Cardiac septum (tissue), 1 donor: Measurements from ENCODE around the gene MS4A7. TPM values are rescaled to one million over a fixed set of nuclear protein-coding genes. Genes with fewer than 3 reads are reported as not detected.

ENCODE experiments used
- DNase-seq: peaks from one replicate; pipeline ENCODE4 v3.0.0-alpha.2; 2020; ENCODE audit warnings: low spot score
- intact Hi-C: fragments of 100-400 bp; cut with DNase I; formaldehyde crosslinking; loops from one replicate; pipeline ENCODE4 v1.14.0; 2022
- total RNA-seq: library from RNA; stranded (reverse); fragmentation: NEBNext Ultra II Directional; extraction: Animal tissue kit (Norgen Biotek cat#: 25700); gene quantifications from one replicate; pipeline ENCODE4 v1.2.1, GENCODE V29; 2021
- donor health status: DM: no; HTN: no; CAD: no.

The MS4A7 gene
- total RNA-seq, 1 donor from 2014 or later = 8.2 TPM

GRCh38 chr11:60431251-60431650, 52.9 kb downstream of the MS4A7 start:
- intact Hi-C loops = no loop called here
- no peak for DNase-seq

GRCh38 chr11:60433401-60433800, 55.1 kb downstream of the MS4A7 start:
- no peak for DNase-seq
- intact Hi-C loops = no loop called here

Other genes with a start within 250 kb of the MS4A7 start
- gene MS4A6A, start 195.4 kb upstream of the MS4A7 start, total RNA-seq = 22.2 TPM
- gene MS4A4E, start 135.4 kb upstream of the MS4A7 start, total RNA-seq = 0.62 TPM
- 8.8 TPM for gene MS4A4A, start 97.9 kb upstream of the MS4A7 start, total RNA-seq
- not detected for gene MS4A6E, start 51.3 kb upstream of the MS4A7 start, total RNA-seq
- 0.51 TPM for gene MS4A14, start 17.9 kb downstream of the MS4A7 start, total RNA-seq
- not detected for gene MS4A5, start 51.0 kb downstream of the MS4A7 start, total RNA-seq
- gene MS4A1, start 77.3 kb downstream of the MS4A7 start, total RNA-seq = not detected
- not detected for gene MS4A12, start 114.2 kb downstream of the MS4A7 start, total RNA-seq
- gene MS4A13, start 136.9 kb downstream of the MS4A7 start, total RNA-seq = not detected